ENCODE data around the gene GLCE.
"Not testable (repeated sequence)": the region's sequence is repeated elsewhere in the genome, so short reads cannot be mapped to it uniquely, and the experiment has no call there.

Gene GLCE

DNA sequence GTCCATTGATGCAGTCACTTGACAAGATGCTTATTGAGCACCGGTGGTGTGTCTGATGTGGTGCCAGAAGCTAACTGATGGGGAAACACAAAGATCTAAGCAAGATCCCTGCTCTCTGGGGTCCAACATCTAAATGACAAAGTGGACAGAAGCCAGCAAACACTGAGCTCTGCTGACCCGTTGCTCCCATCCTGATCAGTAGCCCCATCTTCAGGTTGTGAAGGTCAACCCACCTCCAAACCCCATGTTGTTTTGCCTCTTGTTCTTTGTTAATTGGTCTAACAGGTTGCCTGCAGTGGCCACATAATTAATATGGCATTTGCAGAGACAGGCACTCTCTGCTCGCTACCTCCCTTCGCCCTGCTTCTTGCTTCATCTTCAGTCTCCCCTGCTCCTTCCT is 21.5 kb upstream of the GLCE start:
- DNase-seq = no peak

DNA sequence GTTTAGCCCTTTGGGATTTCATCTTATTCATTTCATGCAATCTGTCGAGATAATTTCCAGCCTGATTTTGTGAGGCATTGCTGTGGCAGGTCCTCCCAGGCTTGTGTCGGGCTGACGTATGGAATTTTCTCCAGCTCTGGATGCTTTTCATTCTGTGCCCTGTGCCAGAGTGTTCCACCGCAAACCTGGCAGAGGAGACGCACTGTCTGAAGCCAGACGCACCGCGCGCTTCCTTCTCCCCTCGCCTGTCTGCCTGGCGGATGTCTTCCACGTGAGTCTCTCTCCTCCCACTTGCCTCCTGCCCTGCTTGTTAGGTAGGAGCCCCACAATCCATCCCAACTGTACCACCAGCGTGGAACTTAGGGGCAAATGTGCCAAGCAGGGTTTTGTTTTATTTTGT is 20.1 kb upstream of the GLCE start:
- DNase-seq = peak; percentile 84

DNA sequence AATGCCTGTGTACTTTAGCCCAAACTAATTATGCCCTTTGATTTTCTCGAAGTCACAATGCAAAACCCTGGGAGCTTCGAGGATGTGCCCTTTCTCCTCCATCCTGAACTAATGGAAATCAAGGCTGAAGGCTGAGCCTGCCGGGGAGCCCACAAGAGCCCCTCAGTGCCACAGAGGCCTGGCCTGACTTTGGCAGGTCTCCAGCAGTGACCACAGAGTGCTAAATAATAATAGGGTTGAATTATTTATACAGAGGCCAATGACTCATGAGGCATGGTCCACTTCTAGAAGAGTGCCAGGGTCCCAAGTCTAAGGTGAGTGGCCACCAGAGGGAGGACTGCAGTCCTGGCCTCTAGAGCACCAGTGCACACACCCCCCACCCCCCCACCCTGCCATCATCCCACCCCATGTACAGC is 19.1 kb upstream of the GLCE start:
- DNase-seq = no peak

DNA sequence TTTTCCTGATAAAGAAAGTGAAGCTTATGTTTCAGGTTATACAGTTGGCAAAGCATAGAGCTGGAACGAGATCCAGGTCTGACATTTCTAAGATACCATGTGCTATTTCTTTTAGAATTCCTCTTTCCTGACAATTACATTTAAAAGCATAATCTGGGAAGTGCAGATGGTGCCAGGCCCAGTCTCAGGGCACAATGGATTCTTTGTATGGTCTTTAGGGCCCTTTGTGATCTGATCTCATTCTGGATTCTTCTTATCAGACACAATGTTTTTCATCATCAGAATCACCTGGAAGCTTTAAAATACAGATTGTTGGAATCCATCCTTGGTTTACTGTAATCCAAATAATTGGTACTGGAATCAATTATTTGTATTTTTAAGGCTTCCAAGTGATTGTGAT is 18.6 kb upstream of the GLCE start:
- no peak for DNase-seq

DNA sequence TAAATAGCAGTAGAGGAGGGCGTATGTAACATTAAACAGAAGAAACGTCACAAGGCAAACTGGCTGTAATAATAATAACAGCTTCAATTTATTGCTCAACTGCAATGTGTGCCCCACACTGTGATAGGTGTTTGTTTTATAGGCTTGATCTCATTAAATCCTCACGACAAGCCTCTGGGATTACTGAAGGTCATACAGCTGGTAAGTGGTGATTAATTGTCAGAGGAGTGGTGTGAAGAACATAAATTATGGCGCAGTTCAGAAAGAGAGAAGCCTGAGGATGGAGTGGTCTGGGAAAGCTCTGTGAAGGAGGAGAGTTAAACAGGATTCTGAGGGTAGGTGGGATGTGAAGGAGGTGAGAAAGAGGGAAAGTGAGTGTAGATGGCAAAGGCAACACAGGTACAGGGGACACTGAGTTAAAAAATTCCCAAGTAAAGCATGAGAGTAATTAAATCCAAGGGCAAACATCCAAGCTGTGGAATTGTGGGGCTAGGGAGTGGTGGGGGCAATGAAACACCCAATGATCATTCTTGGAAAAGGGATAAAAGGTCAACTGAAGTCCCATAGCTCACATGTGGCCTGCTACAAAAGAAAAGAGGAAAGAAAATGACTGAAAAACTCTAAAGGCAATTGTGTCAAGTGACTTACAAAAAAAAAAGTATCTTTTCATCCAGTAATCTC is 16.5 kb upstream of the GLCE start:
- DNase-seq = no peak

DNA sequence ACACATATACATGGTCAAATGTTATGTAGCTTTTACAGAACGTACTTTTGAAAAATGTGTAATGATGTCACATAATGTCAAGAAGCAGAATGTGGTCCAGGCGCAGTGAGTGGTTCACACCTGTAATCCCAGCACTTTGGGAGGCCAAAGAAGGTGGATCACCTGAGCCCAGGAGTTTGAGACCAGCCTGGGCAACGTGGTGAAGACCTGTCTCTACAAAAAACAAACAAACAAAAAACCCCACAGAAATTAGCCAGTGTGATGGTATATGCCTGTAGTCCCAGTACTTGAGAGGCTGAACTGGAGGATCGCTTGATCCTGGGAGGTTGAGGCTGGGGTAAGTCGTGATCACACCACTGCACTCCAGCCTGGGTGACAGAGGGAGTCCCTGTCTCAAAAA is 15.9 kb upstream of the GLCE start:
- no peak for DNase-seq

DNA sequence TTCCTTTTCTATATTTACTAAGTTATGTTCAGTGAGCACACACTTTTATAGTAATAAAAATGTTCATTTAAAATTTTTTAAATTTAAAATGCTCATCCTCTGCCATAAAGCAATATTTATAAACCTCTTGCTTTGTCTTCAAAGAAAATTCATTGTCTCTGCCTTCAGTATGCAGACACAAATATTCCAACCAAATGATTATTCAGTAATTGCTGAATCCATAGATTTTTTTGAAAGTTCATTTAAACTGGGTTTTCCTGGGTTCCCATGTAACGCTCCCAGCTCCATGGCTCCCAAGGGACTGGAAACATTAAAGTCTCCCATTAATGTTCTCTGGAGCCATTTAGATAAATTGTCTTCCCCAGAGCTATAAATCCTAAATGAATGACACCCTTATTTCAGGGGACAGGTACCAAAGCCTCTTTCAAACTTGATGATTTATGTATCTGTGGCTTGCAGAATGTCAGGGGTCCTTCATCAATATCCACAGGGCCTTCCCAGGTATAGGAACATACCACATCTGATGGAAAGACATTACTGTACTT is 15.2 kb upstream of the GLCE start:
- no peak for DNase-seq

DNA sequence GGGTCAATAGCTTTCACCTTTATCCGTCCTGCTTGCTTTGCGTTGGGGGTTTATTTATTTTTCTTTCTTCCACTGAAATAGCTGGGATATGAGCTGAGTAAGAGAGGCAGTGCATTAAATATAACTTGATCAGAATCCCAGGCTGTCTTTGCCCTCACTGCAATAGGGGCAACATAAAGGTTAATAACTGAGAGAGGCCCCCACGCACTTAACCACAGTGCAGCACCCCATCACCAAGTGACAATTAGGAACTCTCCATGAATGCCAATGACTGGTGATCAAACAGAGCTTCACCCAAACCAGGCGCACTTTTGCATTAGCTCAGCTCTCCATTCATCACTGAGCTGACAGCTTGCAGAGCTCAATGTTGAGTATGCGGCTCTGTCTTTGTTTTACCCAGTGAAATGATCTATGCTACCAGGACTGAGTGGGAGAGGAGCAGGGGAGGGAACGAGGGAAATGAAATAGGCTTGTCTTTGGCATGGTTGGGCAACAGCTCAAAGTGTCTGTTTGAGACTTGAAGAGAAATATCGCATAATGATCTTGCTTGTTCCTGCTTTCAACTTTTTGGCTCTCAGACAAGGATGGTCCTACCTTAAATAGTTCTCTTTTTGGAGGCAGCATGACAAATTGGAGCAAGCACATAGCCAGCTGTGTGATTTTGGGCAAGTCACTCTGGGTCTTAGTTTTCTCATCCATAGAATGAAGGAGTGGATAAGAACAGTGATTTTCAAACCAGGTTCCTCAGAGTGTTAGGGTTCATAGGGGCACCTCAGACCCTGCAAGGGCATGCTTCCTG is 14.5 kb upstream of the GLCE start:
- no peak for DNase-seq

DNA sequence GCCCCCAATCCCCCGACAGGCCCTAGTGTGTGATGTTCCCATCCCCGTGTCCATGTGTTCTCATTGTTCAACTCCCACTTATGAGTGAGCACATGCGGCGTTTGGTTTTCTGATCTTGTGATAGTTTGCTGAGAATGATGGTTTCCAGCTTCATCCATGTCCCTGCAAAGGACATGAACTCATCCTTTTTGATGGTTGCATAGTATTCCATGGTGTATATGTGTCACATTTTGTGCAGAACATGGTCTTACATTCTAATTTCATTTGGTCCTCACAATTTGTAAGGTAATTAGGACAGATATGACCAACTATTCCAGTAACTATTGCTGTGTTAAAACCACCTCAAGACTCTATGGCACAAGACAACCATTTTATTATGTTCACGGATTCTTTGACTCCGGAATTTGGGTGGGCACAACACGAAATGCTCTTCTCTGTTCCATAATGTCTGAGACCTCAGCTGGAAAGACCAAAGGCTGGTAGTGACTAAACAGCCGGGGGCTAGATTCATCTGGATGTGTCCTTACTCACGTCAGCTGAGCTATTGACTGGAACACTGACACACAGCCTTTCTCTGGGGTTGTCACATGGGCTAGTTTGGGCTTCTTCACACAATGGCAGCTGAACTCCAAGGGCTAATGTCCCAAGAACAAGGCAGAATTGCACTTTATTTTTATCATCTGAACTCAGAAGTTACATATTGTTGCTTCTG is 13.6 kb upstream of the GLCE start:
- no peak for DNase-seq

DNA sequence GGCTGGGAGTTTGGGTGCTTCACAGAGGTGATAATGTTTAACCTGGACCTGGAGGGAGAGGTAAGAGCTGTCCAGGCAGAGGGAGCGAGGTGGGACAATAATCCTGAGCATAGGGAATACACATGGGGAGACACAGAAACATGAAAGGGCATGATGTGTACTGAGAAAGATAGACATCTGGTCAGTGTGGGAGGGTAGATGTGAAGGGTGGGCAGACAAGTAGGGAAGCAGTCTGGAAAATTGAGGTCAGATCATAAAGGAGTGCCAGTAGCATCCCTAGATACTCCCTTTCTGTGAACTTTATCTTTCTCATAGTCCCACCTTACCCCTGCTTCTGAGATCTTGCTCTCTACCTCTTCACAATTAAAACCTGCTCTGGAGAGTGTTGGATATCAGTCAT is 12.0 kb upstream of the GLCE start:
- DNase-seq = no peak

DNA sequence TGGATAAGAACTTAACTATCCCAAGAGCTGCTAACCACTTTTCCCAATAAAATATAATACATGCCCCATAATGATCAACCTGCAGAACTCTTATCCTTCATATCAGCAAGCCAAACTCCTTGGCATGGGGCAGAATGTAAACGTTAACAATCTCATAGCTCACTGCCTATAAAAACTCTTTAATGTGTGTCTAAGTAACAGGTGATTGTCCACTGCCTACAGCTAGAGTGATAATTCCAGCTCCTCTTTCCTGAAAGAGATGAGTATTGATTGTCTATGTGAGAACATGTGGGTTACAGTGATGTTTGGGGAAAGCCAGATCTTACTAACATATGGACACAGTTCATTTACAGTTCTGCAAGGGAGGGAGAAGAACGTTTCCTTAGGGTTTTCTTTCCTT is 11.3 kb upstream of the GLCE start:
- no peak for DNase-seq

DNA sequence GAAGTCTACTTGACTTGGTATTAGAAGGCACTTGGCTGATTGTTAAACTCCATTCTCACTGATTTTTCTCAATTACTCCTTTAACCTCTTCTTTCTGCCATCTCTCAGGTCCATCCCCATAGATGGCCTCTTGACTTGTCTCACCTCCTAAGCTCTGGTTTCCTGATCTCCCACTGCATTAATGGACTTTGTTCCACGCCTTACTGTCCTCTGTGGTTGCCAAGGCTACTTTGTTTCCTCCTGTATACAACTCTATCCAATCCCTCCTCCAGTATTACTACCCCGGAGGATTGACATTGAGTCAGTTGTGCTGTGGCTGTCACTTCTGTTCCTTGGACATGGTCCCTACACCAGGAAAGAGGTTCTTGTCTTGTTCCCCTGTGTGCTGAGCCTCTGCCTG is 10.6 kb upstream of the GLCE start:
- DNase-seq = no peak

DNA sequence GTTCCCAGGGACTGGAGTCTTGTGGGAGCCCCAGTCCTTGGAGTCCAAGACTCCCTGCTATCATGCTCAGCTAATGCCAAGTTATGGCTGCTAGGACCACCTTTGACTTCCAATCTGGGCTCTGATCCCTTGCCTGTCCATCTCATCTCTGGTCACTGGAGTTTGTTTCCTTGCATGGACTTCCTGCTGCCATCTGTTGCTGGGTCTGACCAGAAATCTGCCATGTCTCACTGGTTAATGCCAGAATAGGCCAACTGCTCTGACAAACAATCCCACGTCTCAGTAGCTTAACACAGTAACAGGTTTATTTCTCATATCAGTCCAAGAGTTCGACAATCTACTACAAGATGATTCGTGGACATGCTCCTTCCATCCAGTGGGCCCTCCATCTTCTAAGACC is 10.1 kb upstream of the GLCE start:
- DNase-seq = no peak

DNA sequence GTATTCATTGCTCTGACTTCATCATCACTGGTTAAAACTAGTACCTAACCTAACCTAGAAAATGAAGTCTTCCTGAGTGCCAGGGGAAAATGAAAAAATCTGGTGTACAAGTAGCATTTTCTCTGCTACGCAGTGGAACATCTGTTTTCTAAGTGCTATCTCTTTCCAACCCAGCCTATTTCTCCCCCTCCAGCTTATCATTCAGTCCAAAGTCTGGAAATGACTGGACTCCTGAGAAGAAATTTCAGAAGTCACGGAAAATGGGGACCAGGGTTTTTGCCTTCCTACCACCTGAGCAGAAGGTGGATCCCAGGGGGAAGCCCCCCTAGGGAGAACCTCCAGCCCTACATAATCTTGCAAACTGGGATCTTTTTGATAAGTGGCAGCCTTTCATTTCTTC is 9.6 kb upstream of the GLCE start:
- DNase-seq = no peak

DNA sequence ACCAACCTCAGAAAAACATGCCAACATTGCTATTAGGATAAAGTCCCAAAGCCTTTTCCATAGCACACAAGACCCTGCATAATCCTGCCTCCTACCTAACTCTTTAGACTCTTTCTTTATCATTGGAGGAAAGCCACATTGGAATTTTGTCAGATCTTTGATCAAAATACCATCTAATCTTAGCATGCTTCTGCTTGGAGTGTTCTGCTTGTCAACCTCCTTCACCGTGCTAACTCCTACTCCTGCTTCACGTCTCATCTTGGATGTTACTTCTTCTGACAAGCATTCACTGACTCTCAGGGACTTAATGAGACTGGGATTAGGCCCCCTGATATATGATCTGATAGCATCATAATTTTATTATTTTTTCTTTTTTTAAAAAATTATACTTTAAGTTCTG is 7.4 kb upstream of the GLCE start:
- DNase-seq = no peak

DNA sequence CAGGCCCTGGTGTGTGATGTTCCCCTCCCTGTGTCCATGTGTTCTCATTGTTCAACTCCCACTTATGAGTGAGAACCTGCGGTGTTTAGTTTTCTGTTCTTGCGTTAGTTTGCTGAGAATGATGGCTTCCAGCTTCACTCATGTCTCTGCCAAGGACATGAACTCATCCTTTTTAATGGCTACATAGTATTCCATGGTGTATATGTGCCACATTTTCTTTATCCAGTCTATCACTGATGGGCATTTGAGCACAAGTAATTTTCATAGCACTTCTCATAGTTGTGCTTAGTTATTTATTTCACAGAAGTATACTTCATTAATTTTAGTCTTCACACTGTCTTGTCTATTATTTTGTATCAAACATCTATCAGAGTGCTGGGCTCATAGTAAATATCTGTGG is 6.8 kb upstream of the GLCE start:
- DNase-seq = not testable (repeated sequence)

DNA sequence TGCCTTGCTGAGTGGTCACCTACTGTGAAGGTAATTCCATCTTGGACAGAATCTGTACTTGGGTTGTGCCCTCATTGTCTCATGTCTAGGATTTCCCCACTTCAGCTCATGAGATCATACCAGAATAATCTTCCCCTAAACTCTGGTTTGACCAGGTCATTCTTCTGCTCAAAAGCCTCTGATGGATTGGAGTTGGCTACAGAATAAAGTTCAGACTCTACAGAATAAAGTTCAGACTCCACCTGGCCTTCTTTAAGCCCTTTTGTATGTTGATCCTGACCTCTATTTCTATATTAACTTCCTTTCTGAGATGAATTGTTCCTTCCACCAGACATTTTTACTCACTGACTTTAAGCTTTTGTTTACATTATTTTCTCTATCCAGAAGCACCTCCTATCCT is 6.4 kb upstream of the GLCE start:
- no peak for DNase-seq

DNA sequence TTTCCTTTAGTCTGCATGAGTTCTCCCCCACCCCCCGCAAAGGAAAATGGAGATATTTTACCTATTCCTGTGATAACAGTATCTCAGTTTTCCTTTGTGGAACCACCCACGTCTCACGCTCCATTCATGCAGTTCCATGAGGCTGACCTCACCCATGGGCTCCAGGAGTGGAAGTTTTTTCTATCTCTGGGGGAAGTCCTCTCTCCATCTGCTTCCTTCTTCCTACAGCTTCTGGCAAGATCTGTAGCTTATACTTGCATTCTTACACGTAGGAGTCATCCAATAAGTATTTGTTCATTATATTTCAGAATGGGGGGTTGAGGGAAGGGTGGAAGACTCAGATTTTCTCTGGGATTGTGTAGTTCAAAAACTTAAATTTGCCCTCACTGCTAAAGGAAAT is 5.8 kb upstream of the GLCE start:
- no peak for DNase-seq

DNA sequence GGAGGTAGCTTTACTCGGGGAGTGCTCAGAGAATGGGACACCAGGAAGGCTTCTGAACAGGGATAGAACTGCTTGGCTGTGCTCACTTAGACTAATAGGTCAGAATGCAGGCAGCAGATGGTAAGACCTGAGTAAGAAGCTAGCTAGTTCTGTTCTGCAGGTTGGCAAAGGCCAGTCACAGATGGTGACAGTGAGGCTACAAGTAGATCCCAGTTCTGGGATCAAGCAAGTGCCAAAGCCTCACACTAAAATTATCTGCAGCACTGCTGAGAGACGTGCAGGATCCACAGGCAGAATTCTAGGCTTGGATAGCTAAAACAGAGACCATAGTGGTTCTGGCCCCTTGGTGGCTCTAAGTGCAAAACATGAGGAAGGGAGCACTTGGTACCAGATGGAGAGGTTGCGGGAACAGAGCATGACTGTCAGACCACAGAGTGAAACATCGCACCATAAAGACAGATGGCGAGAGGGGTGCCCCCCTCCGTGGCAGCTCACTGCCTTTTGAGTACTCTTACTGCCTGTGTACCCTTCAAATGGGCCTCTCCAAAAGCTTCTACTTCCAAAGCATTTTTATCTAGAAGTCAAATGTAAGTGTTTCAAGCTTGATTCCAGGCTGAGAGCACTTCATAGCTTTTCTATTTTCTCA is 3.6 kb upstream of the GLCE start:
- DNase-seq = peak; percentile 92

DNA sequence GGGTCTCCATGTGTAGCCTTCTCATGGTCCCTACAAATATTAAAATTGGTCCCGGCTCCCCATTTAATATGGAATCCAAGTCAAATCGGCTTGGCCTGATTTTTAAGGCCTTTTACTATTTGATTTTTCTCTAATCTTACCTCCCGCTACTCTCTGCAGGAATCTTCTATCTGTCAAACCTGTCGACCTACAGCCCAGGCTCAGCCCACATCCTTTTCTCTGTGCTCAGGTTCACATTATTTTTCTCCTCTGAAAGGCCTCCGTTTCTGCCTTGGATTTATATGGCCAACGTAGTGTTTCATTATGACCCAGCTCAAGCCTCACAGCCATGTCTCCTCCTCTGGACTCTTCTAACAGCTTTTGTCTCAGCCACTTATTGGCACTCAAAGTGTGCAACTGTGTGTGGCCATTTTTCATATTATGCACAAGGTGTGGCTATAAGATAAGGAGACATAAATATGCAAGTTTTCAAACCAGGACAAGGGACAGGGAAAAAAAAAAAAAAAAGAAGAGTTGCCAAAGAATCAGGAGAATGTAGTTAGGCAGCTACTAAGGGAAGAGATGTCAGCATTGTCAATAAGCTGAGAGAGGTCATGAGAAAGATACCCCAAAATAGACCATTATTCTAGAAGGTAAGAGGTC is 2.1 kb upstream of the GLCE start:
- DNase-seq = no peak

DNA sequence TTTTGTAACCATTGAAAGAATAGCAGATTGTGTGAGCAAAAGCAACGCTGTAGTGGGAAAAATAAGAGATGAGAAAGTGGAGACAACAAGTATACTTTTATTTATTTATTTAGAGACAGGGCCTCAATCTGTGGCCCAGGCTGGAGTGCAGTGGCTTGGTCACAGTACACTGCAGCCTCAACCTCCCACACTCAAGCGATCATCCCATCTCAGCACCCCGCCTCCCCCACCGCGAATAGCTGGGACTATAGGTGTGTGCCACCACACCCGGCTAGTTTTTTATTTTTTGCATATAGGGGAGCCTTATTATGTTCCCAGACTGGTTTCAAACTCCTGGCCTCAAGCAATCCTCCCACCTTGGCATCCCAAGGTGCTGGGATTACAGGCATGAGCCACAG is 1.6 kb upstream of the GLCE start:
- DNase-seq = no peak

DNA sequence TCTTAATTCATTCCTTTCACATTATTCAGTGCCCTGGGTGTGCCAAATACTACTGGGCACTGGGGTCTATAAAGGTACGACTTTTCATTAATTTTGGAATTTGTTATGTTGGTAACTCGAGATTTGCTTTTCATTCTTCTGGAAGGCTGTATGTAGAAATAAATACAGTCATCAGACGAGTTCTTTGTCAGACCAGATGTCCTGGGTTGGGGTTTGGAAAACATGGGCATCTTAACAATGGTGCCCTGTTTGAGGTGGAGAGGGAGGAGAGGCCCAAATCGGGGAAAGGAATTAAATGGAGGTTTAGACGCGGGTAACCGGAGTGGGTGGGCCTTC is 662 bp upstream of the GLCE start:
- DNase-seq = no peak
